Right lobe of liver (tissue), 4 donors: ENCODE results near the gene MAML2.

Experiments used
- POLR2A ChIP-seq: fragments of 450-650 bp; IDR thresholded peaks from one replicate; pipeline ENCODE4 v1.6.1; 2017; ENCODE audit warnings: antibody characterized with exemption, mild to moderate bottlenecking
- TF ChIP-seq, protein P1 (sequence below), 4 donors: fragments of 200-600 bp in 3 of 4; fragments of 450-650 bp in 1 of 4; IDR thresholded peaks; one replicate each; pipeline versions ENCODE4 v1.5.1 to v1.8.0; 2016 to 2022; ENCODE audit warnings: antibody characterized with exemption in 4 of 4, mild to moderate bottlenecking in 2 of 4
- donor health status: DM: no; HTN: no; CAD: no.
- donor health status: DM: no; HTN: no; CAD: no.
- donor health status: DM: no; HTN: yes; CAD: no.

DNA sequence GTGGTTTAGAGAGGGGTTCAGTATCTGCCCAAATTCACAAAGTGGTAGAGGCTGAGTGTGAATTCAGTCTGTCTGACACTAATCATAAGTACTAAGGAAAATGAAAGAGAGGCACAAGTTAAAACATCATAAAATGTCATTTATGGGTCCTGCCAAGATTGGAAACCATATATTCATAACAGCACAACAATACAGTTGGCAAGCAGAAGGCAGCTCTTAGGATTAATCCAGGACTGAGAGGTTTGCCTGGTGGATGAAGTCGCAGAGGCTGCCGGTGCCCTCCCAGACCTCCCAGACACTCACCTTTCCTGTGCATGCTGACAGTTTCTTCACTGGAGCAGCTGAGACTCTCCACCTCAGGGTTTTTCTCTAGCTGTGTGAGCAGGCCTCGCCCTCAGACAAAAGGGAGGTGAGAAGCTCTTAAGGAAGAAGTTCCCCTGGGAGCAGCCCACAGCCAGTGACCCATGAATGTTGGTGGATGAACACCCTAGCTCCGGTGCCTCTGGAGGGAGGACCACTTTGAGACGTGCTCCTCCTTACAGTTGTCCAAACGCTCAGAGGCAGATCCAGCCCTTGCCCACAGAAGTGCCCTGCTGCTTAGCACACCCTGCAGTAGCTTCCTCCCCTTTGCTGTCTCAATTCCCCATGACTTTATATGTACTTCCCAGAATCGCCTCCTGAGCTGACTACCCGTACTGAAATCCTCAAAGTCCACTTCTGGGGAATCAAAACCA, 43.7 kb downstream of the MAML2 start:
- TF ChIP-seq, protein P1, sequence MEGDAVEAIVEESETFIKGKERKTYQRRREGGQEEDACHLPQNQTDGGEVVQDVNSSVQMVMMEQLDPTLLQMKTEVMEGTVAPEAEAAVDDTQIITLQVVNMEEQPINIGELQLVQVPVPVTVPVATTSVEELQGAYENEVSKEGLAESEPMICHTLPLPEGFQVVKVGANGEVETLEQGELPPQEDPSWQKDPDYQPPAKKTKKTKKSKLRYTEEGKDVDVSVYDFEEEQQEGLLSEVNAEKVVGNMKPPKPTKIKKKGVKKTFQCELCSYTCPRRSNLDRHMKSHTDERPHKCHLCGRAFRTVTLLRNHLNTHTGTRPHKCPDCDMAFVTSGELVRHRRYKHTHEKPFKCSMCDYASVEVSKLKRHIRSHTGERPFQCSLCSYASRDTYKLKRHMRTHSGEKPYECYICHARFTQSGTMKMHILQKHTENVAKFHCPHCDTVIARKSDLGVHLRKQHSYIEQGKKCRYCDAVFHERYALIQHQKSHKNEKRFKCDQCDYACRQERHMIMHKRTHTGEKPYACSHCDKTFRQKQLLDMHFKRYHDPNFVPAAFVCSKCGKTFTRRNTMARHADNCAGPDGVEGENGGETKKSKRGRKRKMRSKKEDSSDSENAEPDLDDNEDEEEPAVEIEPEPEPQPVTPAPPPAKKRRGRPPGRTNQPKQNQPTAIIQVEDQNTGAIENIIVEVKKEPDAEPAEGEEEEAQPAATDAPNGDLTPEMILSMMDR (IDR thresholded peaks at IDR 0.05): no peak
- TF ChIP-seq POLR2A: no peak
